IMR-90 (cell line): ENCODE results near the gene ARHGAP5. TPM values are rescaled to one million over a fixed set of nuclear protein-coding genes. Genes with fewer than 3 reads are reported as not detected.

Experiments
- ATAC-seq: fragments of 200-7000 bp; cut with Tn5 transposase; 2 replicates; pipeline ENCODE4 v1.9.1; 2020; ENCODE audit warnings: low read depth, mild to moderate bottlenecking, moderate library complexity
- BruUV-seq: library from RNA; stranded (reverse); fragments of 400-500 nt; replicated peaks from 2 replicates; lab custom pipeline; 2021; lab: Mats Ljungman, UMichigan
- CTCF ChIA-PET: fragments of 300-600 bp; formaldehyde crosslinking; extraction: SDS; loops from one replicate; lab custom pipeline; 2021; ENCODE audit warnings: antibody characterized with exemption; lab: Yijun Ruan, JAX
- POLR2A ChIA-PET: fragments of 300-600 bp; sonication (Branson Sonifier 250); formaldehyde crosslinking; loops from one replicate; lab custom pipeline; 2022; ENCODE audit warnings: antibody characterized with exemption; ENCODE audit not compliant: unreplicated experiment; lab: Charles Lee
- DNase-seq: peaks from one replicate; pipeline ENCODE4 v3.0.0; 2013
- H2AFZ ChIP-seq: replicated peaks from 2 replicates; pipeline ENCODE3; 2013; ENCODE audit warnings: low read length, mild to moderate bottlenecking; ENCODE audit not compliant: poor library complexity
- H2AK5ac ChIP-seq: 2 replicates; pipeline ENCODE4 v1.6.1; 2013; ENCODE audit warnings: low read depth, low read length, inconsistent platforms
- H2AK9ac ChIP-seq: replicated peaks from 2 replicates; pipeline ENCODE3; 2013; ENCODE audit warnings: mild to moderate bottlenecking, low read depth, low read length, moderate library complexity; ENCODE audit not compliant: poor library complexity
- H2BK120ac ChIP-seq: 2 replicates; pipeline ENCODE4 v1.6.1; 2013; ENCODE audit warnings: low read depth, low read length, inconsistent platforms
- H2BK15ac ChIP-seq: 3 replicates; pipeline ENCODE4 v1.6.1; 2013; ENCODE audit warnings: low read depth, low read length, inconsistent platforms
- H2BK20ac ChIP-seq: 2 replicates; pipeline ENCODE4 v1.6.1; 2013; ENCODE audit warnings: low read depth, mild to moderate bottlenecking, inconsistent platforms, low read length, moderate library complexity
- H2BK5ac ChIP-seq: 2 replicates; pipeline ENCODE4 v1.6.1; 2013; ENCODE audit warnings: mild to moderate bottlenecking, low read depth, low read length, inconsistent platforms; ENCODE audit not compliant: poor library complexity, severe bottlenecking
- H3K14ac ChIP-seq: replicated peaks from 2 replicates; pipeline ENCODE4 v1.6.1; 2013; ENCODE audit warnings: low read depth, low read length, inconsistent platforms
- H3K18ac ChIP-seq: 2 replicates; pipeline ENCODE4 v1.6.1; 2013; ENCODE audit warnings: low read depth, low read length, control low read depth
- H3K23ac ChIP-seq: 2 replicates; pipeline ENCODE4 v1.6.1; 2013; ENCODE audit warnings: low read depth, low read length, inconsistent platforms
- H3K27ac ChIP-seq: 2 replicates; pipeline ENCODE4 v1.5.1; 2013; ENCODE audit warnings: mild to moderate bottlenecking, control low read depth, low read length; ENCODE audit not compliant: insufficient read depth
- H3K27me3 ChIP-seq: 2 replicates; pipeline ENCODE4 v1.6.1; 2013; ENCODE audit warnings: low read length; ENCODE audit not compliant: control insufficient read depth, insufficient read depth
- H3K36me3 ChIP-seq: 2 replicates; pipeline ENCODE4 v1.6.1; 2013; ENCODE audit warnings: low read length, mixed read lengths; ENCODE audit not compliant: control insufficient read depth, insufficient read depth
- H3K4ac ChIP-seq: 2 replicates; pipeline ENCODE4 v1.6.1; 2013; ENCODE audit warnings: low read depth, low read length, inconsistent platforms
- H3K4me1 ChIP-seq: 2 replicates; pipeline ENCODE4 v1.6.1; 2013; ENCODE audit warnings: low read length, mixed read lengths; ENCODE audit not compliant: control insufficient read depth, insufficient read depth
- H3K4me2 ChIP-seq: 2 replicates; pipeline ENCODE4 v1.6.1; 2013; ENCODE audit warnings: low read depth, mild to moderate bottlenecking, control low read depth, low read length, moderate library complexity
- H3K4me3 ChIP-seq: 2 replicates; pipeline ENCODE4 v1.5.1; 2013; ENCODE audit warnings: low read depth, mild to moderate bottlenecking, control low read depth, low read length, moderate library complexity; ENCODE audit not compliant: insufficient read depth
- H3K56ac ChIP-seq: 2 replicates; pipeline ENCODE4 v1.6.1; 2013; ENCODE audit warnings: low read length, inconsistent platforms; ENCODE audit not compliant: insufficient read depth; ENCODE audit errors: extremely low read depth
- H3K79me1 ChIP-seq, 2 experiments: 2 replicates each; pipeline ENCODE4 v1.6.1; 2013; ENCODE audit warnings: low read length in 2 of 2, inconsistent platforms in 1 of 2, low read depth in 1 of 2
- H3K9ac ChIP-seq: 2 replicates; pipeline ENCODE4 v1.6.1; 2013; ENCODE audit warnings: low read depth, low read length, control low read depth
- H3K9me1 ChIP-seq: 2 replicates; pipeline ENCODE4 v1.6.1; 2013; ENCODE audit warnings: low read length, inconsistent platforms; ENCODE audit not compliant: insufficient read depth
- H3K9me3 ChIP-seq: 2 replicates; pipeline ENCODE4 v1.6.1; 2013; ENCODE audit warnings: low read length; ENCODE audit not compliant: control insufficient read depth, insufficient read depth
- H4K20me1 ChIP-seq: 2 replicates; pipeline ENCODE4 v1.6.1; 2013; ENCODE audit warnings: low read length, inconsistent platforms; ENCODE audit not compliant: insufficient read depth
- H4K5ac ChIP-seq: 2 replicates; pipeline ENCODE4 v1.6.1; 2013; ENCODE audit warnings: mild to moderate bottlenecking, low read depth, low read length, control low read depth
- H4K8ac ChIP-seq, 2 experiments: 2 replicates each; pipeline ENCODE4 v1.6.1; 2013; ENCODE audit warnings: low read depth in 2 of 2, low read length in 2 of 2, control low read depth in 1 of 2, inconsistent platforms in 1 of 2
- H4K91ac ChIP-seq: 2 replicates; pipeline ENCODE4 v1.6.1; 2013; ENCODE audit warnings: low read depth, low read length, inconsistent platforms; ENCODE audit not compliant: insufficient read depth
- BHLHE40 ChIP-seq: fragments of 150-350 bp; IDR thresholded peaks from 2 replicates; pipeline ENCODE4 v1.6.1; 2016; ENCODE audit warnings: mild to moderate bottlenecking, low read depth, low read length
- CEBPB ChIP-seq: IDR thresholded peaks from 2 replicates; pipeline ENCODE4 v1.6.1; 2012; ENCODE audit warnings: low read depth, low read length, improper control_type of control experiment
- FOS ChIP-seq: fragments of 150-350 bp; IDR thresholded peaks from 2 replicates; pipeline ENCODE4 v1.6.1; 2016; ENCODE audit warnings: low read depth, low read length
- MAFK ChIP-seq: IDR thresholded peaks from 2 replicates; pipeline ENCODE4 v1.6.1; 2012; ENCODE audit warnings: low read depth, low read length, improper control_type of control experiment
- MXI1 ChIP-seq: IDR thresholded peaks from 2 replicates; pipeline ENCODE4 v1.6.1; 2012; ENCODE audit warnings: low read depth, mild to moderate bottlenecking, low read length, moderate library complexity, borderline replicate concordance
- NFE2L2 ChIP-seq: fragments of 150-350 bp; IDR thresholded peaks from 2 replicates; pipeline ENCODE4 v1.6.1; 2016; ENCODE audit warnings: low read depth, mild to moderate bottlenecking, low read length
- RCOR1 ChIP-seq: IDR thresholded peaks from 2 replicates; pipeline ENCODE4 v1.6.1; 2012; ENCODE audit warnings: mild to moderate bottlenecking, low read length, improper control_type of control experiment; ENCODE audit not compliant: insufficient replicate concordance
- RFX5 ChIP-seq: IDR thresholded peaks from 2 replicates; pipeline ENCODE4 v1.8.0; 2012; ENCODE audit warnings: low read depth, mild to moderate bottlenecking, low read length, moderate library complexity
- SMC3 ChIP-seq: fragments of 150-350 bp; IDR thresholded peaks from 2 replicates; pipeline ENCODE4 v1.6.1; 2016; ENCODE audit warnings: low read depth, mild to moderate bottlenecking, antibody characterized with exemption, low read length, moderate library complexity
- WGBS, 2 experiments: methylation state at CpG; one replicate each; pipeline versions ENCODE4 v1.1.5 to v1.1.7; 2013; ENCODE audit warnings: missing lambda C conversion rate in 2 of 2; ENCODE audit not compliant: insufficient read length in 1 of 2; ENCODE audit errors: extremely low coverage in 2 of 2; 5-methylcytosine and 5-hydroxymethylcytosine counted together
- dilution Hi-C: fragments of 300-500 bp; cut with HindIII; formaldehyde crosslinking; loops from one replicate; pipeline ENCODE4 v1.14.3; 2018; ENCODE audit warnings: low sequenced_read_pairs; ENCODE audit not compliant: unreplicated experiment
- in situ Hi-C: fragments of 300-500 bp; cut with MboI; formaldehyde crosslinking; loops from 3 replicates; pipeline ENCODE4 v1.14.3; 2019; ENCODE audit warnings: low sequenced_read_pairs, inconsistent platforms, mixed read lengths
- intact Hi-C: fragments of 100-400 bp; cut with micrococcal nuclease; formaldehyde crosslinking; loops from 2 replicates; pipeline ENCODE4 v1.10.0; 2022
- polyA plus RNA-seq, 3 experiments: library from polyadenylated mRNA; depleted of rRNA; stranded (reverse); fragments of >200 nt; gene quantifications; 2 replicates each; pipeline ENCODE4 v1.2.3, GENCODE V29; 2012; ENCODE audit warnings: low replicate concordance in 1 of 3
- total RNA-seq: library from RNA; depleted of rRNA; stranded (reverse); fragments of >200 nt; gene quantifications from 2 replicates; pipeline ENCODE4 v1.2.3, GENCODE V29; 2012
- TF ChIP-seq, protein P1 (sequence below): conservative IDR thresholded peaks from 2 replicates; pipeline ENCODE4 v1.5.1; 2012; ENCODE audit warnings: mild to moderate bottlenecking, low read depth, low read length, improper control_type of control experiment
- TF ChIP-seq, protein P2 (sequence below): fragments of 150-350 bp; IDR thresholded peaks from 2 replicates; pipeline ENCODE4 v1.6.1; 2017; ENCODE audit warnings: mild to moderate bottlenecking, antibody characterized with exemption, low read length, low read depth

Gene ARHGAP5
- total and polyA plus RNA-seq, 2 of the 4 experiments (the other 2 are of a cell fraction): 7.4 to 45.3 TPM

DNA sequence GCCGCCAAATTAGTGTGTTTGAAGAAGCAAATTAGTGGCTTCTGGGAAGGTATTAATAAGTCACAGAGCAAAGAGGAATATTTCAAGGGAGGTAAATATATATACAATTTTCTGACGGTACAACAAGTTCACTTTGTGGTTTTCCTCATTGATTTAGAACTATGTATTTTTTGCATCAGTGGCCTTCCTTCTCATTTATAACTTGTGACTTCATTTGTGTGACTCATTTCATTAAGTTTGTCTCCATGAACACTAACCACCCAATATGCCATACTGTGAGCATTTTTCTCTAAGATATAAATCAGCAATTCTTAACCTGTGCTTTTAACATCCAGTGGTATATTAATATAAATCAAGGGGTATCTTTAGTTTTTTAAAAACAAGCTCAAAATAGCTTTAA lies 29.3 kb upstream of the ARHGAP5 start:
- H3K4me3 ChIP-seq: no peak overlapping the region
- H2AK5ac ChIP-seq: no peak overlapping the region
- no peak for DNase-seq
- H2AK9ac ChIP-seq: no peak overlapping the region
- H4K5ac ChIP-seq: no peak overlapping the region
- no TSS peak for BruUV-seq
- no CpG with 5 or more reads among the region's 2 CpGs for WGBS, 2 experiments
- in situ Hi-C loops (no loop called here), intact Hi-C loops (no loop called here), dilution Hi-C loops (no loop called here)
- no peaks in the 10 kb centered on the region for H3K4me1 ChIP-seq
- no peaks in the 10 kb centered on the region for H3K79me1 ChIP-seq
- H3K18ac ChIP-seq: no peak overlapping the region
- H3K14ac ChIP-seq: no peak overlapping the region
- H2BK15ac ChIP-seq: no peak overlapping the region
- H2BK120ac ChIP-seq: no peak overlapping the region
- no peak overlapping the region for H3K4me2 ChIP-seq
- H4K8ac ChIP-seq: no peak overlapping the region
- no peak for TF ChIP-seq RFX5
- TF ChIP-seq RCOR1: no peak
- no peak for TF ChIP-seq SMC3
- no peak for TF ChIP-seq FOS
- no peak for TF ChIP-seq MAFK
- no peak for TF ChIP-seq NFE2L2
- no peak for TF ChIP-seq BHLHE40
- TF ChIP-seq MXI1: no peak
- TF ChIP-seq, protein P1, sequence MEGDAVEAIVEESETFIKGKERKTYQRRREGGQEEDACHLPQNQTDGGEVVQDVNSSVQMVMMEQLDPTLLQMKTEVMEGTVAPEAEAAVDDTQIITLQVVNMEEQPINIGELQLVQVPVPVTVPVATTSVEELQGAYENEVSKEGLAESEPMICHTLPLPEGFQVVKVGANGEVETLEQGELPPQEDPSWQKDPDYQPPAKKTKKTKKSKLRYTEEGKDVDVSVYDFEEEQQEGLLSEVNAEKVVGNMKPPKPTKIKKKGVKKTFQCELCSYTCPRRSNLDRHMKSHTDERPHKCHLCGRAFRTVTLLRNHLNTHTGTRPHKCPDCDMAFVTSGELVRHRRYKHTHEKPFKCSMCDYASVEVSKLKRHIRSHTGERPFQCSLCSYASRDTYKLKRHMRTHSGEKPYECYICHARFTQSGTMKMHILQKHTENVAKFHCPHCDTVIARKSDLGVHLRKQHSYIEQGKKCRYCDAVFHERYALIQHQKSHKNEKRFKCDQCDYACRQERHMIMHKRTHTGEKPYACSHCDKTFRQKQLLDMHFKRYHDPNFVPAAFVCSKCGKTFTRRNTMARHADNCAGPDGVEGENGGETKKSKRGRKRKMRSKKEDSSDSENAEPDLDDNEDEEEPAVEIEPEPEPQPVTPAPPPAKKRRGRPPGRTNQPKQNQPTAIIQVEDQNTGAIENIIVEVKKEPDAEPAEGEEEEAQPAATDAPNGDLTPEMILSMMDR: no peak
- TF ChIP-seq, protein P2, sequence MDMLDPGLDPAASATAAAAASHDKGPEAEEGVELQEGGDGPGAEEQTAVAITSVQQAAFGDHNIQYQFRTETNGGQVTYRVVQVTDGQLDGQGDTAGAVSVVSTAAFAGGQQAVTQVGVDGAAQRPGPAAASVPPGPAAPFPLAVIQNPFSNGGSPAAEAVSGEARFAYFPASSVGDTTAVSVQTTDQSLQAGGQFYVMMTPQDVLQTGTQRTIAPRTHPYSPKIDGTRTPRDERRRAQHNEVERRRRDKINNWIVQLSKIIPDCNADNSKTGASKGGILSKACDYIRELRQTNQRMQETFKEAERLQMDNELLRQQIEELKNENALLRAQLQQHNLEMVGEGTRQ: no peak
- no peak for TF ChIP-seq CEBPB
- H3K9me3 ChIP-seq: no peaks in the 10 kb centered on the region
- H3K56ac ChIP-seq: no peak overlapping the region
- no peak overlapping the region for H2BK5ac ChIP-seq
- no peak overlapping the region for H3K23ac ChIP-seq
- no peak overlapping the region for H2BK20ac ChIP-seq
- POLR2A ChIA-PET: no interaction called here
- H3K27me3 ChIP-seq: peaks cover 4% of the 10 kb centered on the region
- CTCF ChIA-PET: interaction anchor here (0.6 to 1.3 kb wide), 3 partner anchors 11 to 65 kb away, joined by 4 to 6 read pairs (median 4); no protein-coding TSS in a partner anchor
- H3K27ac ChIP-seq: no peak overlapping the region
- no peak overlapping the region for H3K9ac ChIP-seq
- no peak for ATAC-seq
- H4K20me1 ChIP-seq: no peaks in the 10 kb centered on the region
- H3K4ac ChIP-seq: no peak overlapping the region
- H4K91ac ChIP-seq: no peak overlapping the region
- no peak overlapping the region for H2AFZ ChIP-seq
- H3K36me3 ChIP-seq: no peaks in the 10 kb centered on the region
- no peaks in the 10 kb centered on the region for H3K9me1 ChIP-seq
